OCI-M1 (cell line): ENCODE measurements around the gene TGFBR3.

ENCODE experiments used
- DNase-seq: peaks from one replicate; lab custom pipeline; 2025; lab: John Stamatoyannopoulos, UW

The TGFBR3 gene

DNA sequence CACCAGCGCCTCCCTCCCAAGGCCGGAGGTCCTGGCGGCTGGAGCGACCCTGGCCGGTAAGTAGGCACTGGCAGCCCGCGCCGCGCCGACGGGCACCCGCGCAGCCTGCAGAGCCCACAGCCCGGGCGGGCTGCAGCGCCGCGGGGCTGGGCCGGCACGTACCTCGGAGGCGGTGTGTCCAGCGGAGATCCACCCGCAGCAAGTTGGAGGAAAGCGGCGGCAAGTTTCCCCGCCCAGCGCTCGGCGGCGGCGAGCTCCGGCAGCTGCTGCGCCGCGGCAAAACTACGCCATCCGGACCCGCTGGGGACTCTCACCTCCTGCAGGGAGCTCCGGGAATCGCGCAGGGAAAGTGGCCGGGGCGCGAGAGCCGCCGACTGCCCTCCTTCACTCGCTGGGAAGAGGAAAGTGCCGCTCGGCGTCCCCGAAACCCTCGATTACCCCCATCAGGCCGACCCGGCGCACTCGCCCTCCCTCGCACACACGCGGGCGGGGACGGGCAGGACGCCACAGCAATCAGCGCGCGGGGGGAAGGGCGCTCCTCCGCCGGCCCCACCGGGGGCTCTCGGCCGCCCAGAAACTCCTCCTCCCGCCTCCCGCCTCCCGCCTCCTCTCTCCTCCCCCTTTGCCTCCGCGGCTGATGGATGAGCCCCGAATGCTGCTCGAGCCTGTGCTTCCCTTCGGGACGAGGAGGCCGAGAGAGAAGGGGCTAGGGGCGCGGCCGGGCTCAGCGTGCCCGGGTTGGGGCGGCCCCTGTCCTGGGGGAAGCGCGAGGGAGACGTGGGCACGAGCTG is at the start of gene TGFBR3:
Gene TGFBR3, minus strand, starts transcription at position 436 of the 791 bp plus-strand sequence. CDS start 24,620 bp downstream, outside the sequence.
- DNase-seq = peak; percentile 81

DNA sequence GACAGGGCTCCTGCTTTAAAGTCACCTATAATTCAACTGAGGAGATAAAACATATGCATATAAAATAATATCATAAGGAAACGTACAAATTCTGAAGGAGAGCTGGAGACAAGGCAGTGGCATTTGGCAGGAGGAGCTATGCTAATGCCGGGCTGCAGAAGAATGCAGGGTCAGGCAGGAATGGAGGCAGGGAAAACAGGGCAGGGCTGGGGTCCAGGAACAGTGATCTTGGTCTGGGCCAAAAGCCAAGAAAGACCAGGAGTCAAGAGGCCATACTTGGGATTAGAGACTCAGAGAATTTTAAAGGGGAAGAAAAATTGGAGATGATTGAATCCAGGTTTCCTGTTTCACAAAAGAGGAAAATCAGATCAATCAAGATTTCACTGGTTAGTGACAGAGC is 43.3 kb upstream of the TGFBR3 start:
- DNase-seq = no peak

DNA sequence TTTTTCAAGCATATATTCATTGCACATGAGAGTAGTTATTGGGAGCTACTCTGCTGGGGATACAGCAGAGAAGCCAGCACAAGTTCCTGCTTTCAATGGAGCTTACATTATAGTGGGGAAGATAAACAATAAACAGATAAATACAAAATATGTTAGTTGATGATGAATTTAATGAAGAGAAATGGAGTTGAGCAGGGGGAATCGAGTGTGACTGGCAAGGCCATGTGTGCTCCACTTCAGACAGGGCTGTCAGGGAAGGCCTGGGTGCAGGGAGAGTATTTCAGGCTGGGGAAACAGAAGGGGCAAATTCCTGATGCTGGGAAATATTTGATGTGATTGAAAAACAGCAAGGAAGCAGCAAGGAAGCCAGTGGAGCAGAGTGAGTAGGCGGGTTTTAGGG is 42.1 kb upstream of the TGFBR3 start:
- DNase-seq = no peak

DNA sequence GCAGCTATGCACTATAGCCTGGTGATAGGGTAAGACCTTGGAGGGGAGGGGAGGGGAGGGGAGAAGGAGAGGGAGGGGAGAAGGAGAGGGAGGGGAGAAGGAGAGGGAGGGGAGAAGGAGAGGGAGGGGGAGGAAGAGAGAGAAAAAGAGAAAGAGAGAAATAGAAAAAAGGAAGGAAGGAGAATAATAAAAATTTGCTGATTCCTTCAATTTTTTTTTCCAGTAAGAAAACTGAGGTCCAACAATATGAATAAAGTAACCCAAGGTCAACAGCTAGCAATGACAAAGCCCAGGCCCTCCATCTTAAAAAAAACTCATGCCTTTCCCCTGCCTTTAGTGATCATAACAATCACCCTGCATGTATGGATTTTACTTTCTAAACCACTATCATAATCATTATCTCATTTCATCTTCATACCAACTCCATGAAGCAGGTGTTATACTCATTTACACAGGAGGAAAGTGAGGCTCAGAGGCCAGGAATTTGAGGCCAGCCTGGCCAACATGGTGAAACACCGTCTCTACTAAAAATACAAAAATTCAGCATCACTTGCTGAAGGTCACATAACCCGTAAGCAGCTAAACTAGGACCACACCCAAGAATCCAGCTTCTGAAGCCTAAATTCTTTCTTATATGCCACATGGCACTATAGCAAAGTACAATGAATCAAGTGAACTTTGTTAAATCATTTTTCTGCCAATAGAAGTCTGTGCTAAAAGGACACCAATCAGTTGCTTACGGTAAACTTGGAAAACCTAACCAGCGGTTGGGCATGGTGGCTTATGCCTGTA is 39.9 kb upstream of the TGFBR3 start:
- DNase-seq = no peak

DNA sequence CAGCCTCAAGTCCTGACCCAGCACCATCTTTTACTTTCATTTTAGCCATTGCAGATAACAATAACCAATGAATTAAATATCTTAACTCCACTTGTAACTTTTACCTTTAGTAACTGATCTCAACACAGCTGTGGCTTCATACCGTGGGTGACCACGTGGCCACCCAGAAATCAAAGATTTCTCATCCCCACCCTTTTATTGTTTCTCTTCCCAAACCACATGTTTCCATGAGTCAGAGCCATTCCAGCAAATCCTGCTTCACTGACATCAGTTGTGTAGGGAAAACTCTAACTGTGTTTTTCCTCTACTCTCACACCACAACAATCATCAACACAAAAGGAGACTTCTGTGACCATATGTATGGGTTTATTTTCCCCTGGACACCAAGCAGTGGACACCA is 38.2 kb upstream of the TGFBR3 start:
- no peak for DNase-seq

DNA sequence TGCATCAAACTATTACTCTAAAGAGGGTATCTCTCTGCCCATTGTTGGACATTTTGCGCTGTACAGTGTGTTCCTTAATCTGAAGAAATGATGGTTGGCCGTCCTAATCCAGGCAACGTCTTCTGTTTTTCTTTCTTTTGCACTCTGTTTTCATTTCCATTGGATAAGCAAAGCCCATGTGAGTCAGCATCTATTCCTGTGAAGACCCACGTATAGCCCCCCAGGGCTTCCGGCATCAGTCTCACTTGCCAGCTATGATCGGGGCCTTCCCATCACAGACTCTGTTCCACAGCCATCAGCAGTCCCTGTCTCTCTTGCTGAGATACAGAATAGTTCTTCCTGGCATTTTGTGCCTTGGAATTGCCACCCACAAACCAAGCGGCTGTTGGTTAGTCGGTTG is 34.0 kb upstream of the TGFBR3 start:
- no peak for DNase-seq

DNA sequence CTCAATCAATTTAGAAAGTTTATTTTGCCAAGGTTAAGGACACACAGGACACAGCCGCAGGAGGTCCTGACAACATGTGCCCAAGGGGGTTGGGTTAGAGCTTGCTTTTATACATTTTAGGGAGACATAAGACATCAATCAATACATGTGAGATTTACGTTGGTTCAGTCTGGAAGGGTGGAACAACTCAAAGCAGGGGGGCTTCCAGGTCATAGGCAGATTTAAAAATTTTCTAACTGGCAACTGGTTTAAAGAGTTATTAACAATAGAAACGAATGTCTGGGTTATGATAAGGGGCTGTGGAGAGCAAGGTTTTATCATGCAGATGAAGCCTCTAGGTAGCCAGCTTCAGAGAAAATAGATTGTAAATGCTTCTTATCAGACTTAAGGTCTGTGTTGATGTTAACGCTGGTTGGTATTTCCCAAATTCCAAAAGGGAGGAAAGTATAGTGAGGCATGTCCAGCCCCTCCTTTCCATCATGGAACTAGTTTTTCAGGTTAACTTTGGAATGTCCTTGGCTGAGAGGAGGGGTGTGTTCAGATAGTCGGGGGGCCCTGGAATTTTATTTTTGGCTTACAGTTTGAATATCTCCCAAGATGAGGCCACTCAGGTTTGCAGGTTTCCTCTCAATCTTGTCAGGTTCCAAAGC is 31.0 kb upstream of the TGFBR3 start:
- no peak for DNase-seq

DNA sequence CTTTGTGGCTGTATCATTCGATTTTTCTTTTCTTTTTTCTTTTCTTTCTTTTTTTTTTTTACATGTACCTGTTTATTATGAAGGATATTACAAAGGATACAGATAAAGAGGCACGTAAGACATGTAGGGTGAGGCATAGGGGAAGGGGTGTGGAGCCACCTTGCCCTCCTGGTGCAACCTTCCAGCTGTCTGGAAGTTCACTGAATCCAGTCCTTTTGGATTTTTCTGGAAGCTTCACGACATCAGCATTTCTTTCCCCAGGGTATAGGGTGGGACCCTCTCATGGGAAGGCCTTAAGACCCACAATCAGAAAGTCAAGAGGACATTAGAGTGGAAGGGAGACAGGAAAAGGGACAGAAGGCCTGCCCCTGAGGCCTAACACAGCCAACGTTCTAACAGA is 30.1 kb upstream of the TGFBR3 start:
- DNase-seq = no peak

DNA sequence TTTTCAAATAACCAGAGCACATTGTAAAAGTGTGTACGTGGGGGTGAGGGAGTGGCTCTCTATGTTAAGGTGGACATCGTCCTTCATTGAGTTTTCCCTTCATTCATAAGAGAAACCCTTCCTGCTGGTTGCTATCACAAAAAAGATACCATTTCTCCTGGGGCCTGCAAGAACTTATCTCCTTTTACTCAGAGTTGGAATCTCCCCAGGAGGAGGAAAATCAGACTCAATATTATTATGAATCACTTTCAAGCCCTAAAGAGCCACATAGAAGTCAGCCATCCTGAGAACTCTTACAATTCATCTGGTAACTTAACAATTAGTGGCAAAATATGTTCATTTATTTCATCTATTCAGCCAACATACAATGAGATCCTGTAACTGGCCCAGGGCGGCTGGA is 27.1 kb upstream of the TGFBR3 start:
- no peak for DNase-seq

DNA sequence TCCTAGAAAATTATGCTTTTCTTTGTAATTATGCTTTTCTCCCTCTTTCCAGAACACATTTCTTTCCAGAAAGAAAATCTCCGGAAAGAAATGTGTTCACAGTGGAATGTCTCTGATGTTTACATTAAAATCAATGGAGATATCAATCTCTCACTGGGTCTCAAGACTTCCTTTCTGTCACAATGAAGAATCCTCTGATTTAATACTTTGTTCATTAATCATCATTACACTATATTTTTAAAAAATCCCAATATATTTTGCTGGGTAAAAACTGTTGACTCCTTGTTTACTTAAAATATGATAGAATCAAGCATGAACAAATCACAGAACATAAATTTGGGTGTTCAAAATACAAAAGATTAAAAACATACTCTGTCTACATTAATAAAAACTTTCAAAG is 26.3 kb upstream of the TGFBR3 start:
- DNase-seq = no peak

DNA sequence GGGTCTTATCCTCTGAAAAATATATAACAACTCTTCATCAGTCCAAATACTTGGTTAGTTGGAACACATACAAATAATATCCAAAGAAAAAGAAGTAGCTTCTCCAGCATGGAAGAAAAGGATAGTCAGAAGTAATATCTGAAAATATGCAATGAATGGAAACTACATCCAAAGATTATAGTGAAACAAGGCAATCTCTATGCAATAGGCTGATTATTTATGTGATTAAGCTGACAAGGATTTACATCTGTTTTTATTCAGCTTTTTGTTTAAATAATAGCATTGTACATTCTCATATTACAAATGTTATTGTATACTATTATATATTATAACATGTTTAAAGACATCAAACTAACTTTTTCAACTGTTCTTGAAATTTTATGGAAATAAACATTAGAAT is 15.3 kb upstream of the TGFBR3 start:
- no peak for DNase-seq

DNA sequence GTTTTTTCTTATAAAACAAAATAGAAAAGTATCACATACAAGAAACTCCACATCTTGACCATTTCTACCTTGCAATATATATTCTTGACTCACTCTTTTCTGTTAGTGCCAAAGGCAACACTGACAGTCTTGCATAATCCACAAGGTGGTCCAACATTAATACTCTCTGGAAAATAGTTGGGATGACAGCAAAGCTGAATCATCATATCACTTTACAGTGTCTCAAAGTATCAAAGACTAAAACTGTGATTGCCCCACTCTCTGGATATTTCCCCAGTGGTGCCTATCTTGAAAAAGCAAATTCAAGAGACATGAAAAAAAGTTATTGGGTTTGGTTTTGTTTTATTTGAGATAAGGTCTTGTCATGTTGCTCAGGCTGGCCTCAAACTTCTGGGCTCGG is 14.6 kb upstream of the TGFBR3 start:
- DNase-seq = no peak

DNA sequence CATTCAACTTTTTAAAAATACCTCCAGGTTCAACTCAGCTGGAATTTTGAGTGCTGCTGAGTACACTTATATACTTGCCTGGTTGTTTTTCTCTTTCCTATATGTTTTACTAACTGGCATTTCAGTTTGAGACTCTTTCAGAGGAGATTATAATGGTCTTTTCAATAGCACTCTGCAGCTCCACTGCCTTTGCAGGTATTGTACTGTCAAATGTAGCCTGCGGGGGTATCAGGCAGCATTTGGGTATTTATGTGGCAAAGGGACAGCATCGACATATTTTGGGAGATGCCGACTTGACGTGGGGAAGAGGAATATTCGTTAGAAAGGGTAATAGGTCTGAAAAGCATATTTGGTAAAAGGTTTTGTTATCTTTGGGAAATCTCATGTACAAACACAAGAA is 11.1 kb upstream of the TGFBR3 start:
- DNase-seq = no peak

DNA sequence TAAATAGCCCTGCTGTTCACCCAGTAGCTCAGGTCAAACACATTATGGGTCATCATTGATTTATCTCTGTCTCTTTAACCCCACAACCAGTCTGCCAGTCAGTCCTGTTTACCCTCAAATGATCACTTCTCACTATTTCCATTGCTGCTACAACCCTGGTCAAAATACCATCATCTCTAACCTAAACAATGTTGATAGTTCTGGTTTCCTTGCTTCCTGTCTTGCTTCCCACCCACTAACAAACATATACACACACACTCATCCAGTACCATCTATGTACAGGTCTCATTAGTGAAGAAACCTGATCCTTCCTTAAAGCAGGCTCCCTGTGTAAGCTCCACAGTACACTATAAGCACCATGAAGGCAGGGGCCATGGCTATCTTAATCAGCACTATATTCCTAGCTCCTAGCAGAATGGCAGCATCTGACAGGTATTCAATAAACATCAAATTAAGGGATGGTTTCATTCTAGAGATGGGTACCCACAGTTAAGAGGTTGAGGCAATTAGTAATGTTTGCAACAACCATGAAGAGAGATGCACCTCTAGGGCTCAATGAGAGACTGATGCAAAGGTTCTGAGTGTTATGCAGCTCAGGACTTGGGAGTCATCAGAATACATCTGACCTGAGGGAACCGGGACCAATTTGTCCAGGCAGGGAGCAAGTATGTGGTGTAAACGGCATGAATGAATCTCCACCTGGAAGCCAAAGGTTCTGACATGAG is 10.0 kb upstream of the TGFBR3 start:
- no peak for DNase-seq

DNA sequence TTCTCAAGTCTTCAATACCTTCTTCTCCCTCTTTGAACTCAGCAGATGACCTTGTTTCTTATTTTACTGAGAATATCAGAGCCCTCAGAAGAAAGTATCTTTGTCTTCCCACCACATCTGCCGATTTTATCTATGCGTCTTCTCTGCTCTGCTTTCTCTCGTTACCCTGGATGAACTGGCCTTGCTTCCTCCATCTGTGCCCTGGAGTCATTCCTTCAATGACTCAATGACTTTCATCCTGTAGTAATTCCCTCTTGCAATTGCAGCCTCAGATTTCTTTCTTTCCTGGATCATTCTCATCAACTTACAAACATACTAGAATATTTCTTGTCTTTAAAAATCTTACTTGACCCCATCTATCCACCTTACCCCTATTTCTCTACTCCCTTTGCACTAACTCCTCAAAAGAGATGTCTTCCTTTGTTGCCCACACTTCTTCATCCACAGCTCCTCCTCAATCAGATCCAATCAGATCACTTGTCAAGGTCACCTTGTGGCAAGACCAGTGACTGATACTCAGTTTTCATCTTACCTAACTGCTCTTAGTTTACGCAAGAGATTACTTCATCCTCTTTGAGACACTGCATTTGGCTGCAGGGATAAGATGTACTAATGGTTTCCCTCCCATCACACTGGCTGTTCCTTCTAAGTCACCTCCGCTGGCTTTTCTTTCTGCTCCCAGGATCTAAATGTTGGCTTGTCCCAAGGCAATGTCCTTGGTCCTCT is 8.2 kb upstream of the TGFBR3 start:
- DNase-seq = no peak

DNA sequence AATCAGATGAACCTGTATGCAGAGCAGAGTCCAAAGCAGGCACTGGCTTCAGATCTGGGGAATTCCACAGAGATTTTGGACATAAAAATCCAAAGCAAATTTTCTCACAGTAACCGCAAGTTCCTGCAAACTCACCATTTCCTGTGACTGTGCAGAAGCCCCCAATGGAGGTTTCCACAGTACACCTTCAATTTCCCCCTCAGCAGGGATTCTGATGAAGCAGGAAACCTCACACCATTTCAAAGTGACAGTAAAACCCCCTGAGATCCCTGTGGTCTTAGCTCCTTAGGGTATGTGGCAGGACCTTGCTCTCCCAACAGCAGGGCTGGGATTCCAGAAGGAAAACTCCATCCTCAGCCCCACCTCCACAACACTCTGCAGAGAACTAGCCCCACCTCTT is 6.0 kb upstream of the TGFBR3 start:
- DNase-seq = no peak

DNA sequence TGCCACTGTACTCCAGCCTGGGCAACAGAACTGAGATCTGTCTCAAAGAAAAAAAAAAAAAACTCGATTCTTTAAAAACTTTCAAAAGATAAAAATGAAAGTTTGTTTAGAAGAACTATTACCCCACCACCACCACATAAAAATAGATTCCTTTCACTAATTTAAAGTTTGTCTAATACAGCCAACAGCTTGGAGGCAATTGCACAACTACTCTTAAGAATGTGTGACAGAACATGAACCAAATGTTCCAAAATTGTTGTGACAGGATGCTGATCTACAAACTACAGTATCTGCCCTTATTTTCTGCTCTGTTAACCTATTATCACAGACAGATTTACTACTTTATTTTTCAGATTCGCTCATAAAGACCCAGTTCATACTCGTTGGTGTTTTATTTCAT is 5.5 kb upstream of the TGFBR3 start:
- no peak for DNase-seq

DNA sequence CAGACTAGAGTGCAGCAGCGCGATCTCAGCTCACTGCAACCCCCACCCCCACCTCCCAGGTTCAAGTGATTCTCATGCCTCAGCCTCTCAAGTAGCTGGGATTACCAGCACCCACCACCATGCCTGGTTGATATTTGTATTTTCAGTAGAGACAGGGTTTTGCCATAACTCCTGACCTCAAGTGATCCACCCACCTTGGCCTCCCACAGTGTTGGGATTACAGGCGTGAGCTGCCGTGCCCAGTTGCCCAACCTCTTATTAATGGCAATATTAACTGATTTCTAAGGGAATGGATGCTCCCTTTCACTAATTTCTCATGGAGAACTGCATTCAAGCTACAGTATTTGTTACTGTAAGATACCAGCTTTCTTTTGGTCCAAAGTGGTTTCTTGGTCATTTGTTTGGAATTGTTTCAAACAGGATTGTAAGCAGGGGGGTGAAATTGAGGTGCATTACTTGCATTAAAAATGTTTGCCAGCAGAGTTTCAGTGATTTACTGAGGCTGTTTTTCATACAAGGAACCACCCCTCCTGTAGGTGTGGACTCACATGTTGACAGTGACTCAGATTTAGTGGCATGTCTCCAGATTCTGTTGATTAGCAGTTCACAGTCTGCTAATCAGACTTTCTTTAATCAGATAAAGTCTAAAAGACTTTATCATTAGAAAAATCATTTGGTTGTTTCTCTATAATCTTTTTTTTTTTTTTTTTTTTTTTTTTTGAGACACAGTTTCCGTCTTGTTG is 3.9 kb upstream of the TGFBR3 start:
- no peak for DNase-seq

DNA sequence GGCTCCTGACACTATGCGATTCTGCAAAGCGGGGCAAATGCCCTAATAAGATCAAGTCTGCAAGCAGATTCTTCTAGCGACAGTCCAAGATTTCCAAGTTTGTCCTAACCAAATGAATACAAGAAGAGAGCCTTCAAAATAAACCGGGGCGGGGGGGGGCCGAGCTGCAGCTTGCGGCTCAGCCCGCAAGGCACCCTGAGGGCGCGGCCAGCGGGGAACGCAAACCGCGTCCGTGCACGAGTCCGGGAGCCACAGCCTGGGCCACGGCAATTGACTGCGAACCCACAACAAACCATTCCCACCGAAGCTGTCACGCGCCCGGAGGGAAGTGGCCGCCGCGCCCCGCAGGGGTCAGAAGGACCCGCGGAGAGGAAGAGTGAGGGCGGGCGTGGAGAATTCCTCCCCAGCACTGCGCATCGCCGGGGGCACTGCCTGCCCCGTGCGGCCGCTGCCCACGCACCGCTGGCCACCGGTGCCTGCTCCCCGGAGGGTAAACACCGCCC is 687 bp downstream of the TGFBR3 start:
- peak; percentile 32 for DNase-seq

DNA sequence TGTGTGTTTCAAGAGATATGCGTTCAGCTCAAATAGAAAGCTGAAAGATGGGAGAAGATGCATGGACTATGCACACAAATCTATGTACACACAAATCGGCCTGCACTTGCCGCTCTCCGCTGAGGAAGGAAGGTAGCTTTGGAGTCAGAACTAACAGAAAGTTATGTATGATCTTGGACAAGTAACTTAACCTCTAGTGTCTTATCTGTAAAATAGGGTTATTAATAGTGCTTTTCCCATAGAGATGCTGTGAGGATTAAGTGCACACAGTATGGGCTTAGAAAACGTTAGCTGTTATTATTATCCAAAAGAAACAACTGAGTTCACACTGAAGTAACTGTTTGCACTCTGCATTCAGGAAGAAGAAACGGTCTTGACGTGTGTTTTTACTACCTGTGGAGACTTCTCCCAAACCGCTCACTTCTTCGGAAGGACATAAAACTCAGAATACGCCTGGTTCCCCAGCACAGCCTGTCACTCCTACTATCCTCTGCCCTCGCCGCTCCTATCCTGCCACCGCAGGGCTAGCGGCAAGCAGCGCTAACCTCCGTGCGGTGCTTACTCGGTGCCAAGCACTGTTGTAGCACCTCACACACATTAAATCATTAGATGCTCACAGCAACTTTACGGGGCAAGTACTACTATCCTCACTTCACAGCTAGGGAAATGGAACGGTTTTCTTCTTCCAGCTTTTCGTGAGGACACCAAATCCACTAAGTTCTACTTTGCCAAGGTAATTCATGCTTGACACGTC is 1.3 kb downstream of the TGFBR3 start:
- peak; percentile 32 for DNase-seq
